ENCODE measurements around the gene FCMR. TPM values are rescaled to one million over a fixed set of nuclear protein-coding genes. Genes with fewer than 3 reads are reported as not detected.

FCMR gene
- total RNA-seq, 1 donor = not detected

GRCh38 chr1:206941766-206942418, 20.2 kb upstream of the FCMR start:
- DNase-seq (ENCODE audit: low read depth) = no peak
- no peak overlapping the region for H3K4me3 ChIP-seq (ENCODE audit: low read depth, low read length)
- TF ChIP-seq CTCF (IDR thresholded peaks at IDR 0.05; ENCODE audit: insufficient read depth, low read length) = no peak

- peak; percentile 7 for DNase-seq (ENCODE audit: low read depth)
- no peak overlapping the region for H3K4me3 ChIP-seq (ENCODE audit: low read depth, low read length)
- no peak for TF ChIP-seq CTCF (IDR thresholded peaks at IDR 0.05; ENCODE audit: insufficient read depth, low read length)
Observed at GRCh38 chr1:206940588-206940936, 18.8 kb upstream of the FCMR start.

GRCh38 chr1:206939841-206940587, 18.3 kb upstream of the FCMR start:
- TF ChIP-seq CTCF (IDR thresholded peaks at IDR 0.05; ENCODE audit: insufficient read depth, low read length) = no peak
- DNase-seq (ENCODE audit: low read depth) = no peak
- no peak overlapping the region for H3K4me3 ChIP-seq (ENCODE audit: low read depth, low read length)

- no peak for TF ChIP-seq CTCF (IDR thresholded peaks at IDR 0.05; ENCODE audit: insufficient read depth, low read length)
- no peak overlapping the region for H3K4me3 ChIP-seq (ENCODE audit: low read depth, low read length)
- no peak for DNase-seq (ENCODE audit: low read depth)
Observed at GRCh38 chr1:206939131-206939530, 17.4 kb upstream of the FCMR start.

GRCh38 chr1:206937425-206937824, 15.7 kb upstream of the FCMR start:
- no peak for TF ChIP-seq CTCF (IDR thresholded peaks at IDR 0.05; ENCODE audit: insufficient read depth, low read length)
- no peak overlapping the region for H3K4me3 ChIP-seq (ENCODE audit: low read depth, low read length)
- no peak for DNase-seq (ENCODE audit: low read depth)

- DNase-seq (ENCODE audit: low read depth) = peak; percentile 13
- no peak overlapping the region for H3K4me3 ChIP-seq (ENCODE audit: low read depth, low read length)
- TF ChIP-seq CTCF (IDR thresholded peaks at IDR 0.05; ENCODE audit: insufficient read depth, low read length) = peak; percentile 53
Observed at GRCh38 chr1:206935491-206936067, 13.8 kb upstream of the FCMR start.
